Omental fat pad (tissue), 4 donors: ENCODE results near the gene SSNA1. TPM values are rescaled to one million over a fixed set of nuclear protein-coding genes. Genes with fewer than 3 reads are reported as not detected.

ENCODE experiments used
- ATAC-seq: fragments of 150-250 bp; one replicate; pipeline ENCODE4 v1.9.1; 2016; ENCODE audit warnings: mild to moderate bottlenecking, moderate library complexity; ENCODE audit not compliant: low FRiP score
- DNase-seq: peaks from one replicate; pipeline ENCODE4 v3.0.0-alpha.2; 2019; ENCODE audit warnings: low spot score
- CTCF ChIP-seq, 3 donors: fragments of 450-650 bp; IDR thresholded peaks; one replicate each; pipeline ENCODE4 v1.5.1; 2016 to 2017; ENCODE audit warnings: antibody characterized with exemption in 3 of 3, mild to moderate bottlenecking in 3 of 3, moderate library complexity in 2 of 3
- total RNA-seq, 4 donors: library from RNA; depleted of rRNA; stranded (reverse); fragments of >200 nt; gene quantifications; one replicate each; pipeline ENCODE4 v1.1.0, GENCODE V29; 2016

The SSNA1 gene
- total RNA-seq, 4 donors from 2014 or later: 51.2 to 78.2 (median 67.1) TPM

- no peak for TF ChIP-seq CTCF (IDR thresholded peaks at IDR 0.05)
- ATAC-seq (no peak), DNase-seq (no peak)
Observed at GRCh38 chr9:137166380-137167229, 21.9 kb upstream of the SSNA1 start.

GRCh38 chr9:137167277-137167746, 21.2 kb upstream of the SSNA1 start:
- TF ChIP-seq CTCF (IDR thresholded peaks at IDR 0.05): no peak
- no peak for DNase-seq
- no peak for ATAC-seq

- no peak for DNase-seq
- TF ChIP-seq CTCF (IDR thresholded peaks at IDR 0.05): no peak
- ATAC-seq: no peak
Observed at GRCh38 chr9:137167747-137168572, 20.5 kb upstream of the SSNA1 start.

- no peak for ATAC-seq
Observed at GRCh38 chr9:137168573-137168903, 19.9 kb upstream of the SSNA1 start.

GRCh38 chr9:137168904-137169856, 19.3 kb upstream of the SSNA1 start:
- ATAC-seq (no peak), DNase-seq (no peak)
- no peak for TF ChIP-seq CTCF (IDR thresholded peaks at IDR 0.05)

More at GRCh38 chr9:137168573-137168903, 19.9 kb upstream of the SSNA1 start:
- no peak for DNase-seq
- TF ChIP-seq CTCF (IDR thresholded peaks at IDR 0.05): no peak

GRCh38 chr9:137169896-137170358, 18.5 kb upstream of the SSNA1 start, which contains the start of gene LRRC26:
LRRC26 (minus strand) TSS chr9:137170051; CDS start chr9:137169943, 108 bp downstream.
- ATAC-seq (no peak), DNase-seq (no peak)
- no peak for TF ChIP-seq CTCF (IDR thresholded peaks at IDR 0.05)
